Stimulated activated CD8-positive, alpha-beta memory T cell treated with anti-CD3 and anti-CD28 coated beads, Interleukin-15, amount 100 ng/mL, for 24 hours (primary cell): Measurements from ENCODE around the gene SCAMP4.
A peak's percentile ranks its signal among the peaks of the same experiment; 100 is the strongest.

ENCODE experiments used
- DNase-seq: peaks from one replicate; pipeline ENCODE4 v3.0.0-alpha.2; 2020; ENCODE audit warnings: low read depth

The SCAMP4 gene

DNA sequence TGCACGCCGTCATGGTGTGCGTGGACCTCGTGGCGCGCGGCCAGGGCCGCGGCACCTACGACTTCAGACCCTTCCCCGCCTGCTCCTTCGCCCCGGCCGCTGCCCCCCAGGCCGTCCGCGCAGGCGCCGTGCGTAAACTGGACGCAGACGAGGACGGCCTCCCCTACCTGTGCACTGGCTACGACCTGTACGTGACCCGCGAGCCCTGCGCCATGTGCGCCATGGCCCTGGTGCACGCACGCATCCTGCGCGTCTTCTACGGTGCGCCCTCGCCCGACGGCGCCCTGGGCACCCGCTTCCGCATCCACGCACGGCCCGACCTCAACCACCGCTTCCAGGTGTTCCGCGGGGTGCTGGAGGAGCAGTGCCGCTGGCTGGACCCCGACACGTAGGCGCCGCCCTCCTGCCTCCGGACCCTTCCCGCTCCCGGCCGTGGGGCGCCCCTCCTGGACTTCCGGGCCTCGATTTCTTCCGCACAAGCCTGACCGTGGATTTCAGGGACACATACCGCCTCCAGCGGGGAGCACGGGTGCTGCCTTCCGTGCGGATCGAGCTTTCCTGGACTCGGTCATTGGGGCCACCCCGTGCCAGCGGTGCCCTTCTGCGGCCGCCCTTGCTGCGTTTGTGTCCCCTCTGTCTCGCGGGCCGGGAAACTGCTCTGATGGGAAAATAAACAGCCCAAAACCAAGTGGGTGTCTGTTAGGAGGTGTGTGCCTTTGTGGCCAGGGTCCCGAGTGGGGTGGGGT, 7.7 kb downstream of the SCAMP4 start:
- DNase-seq: no peak

DNA sequence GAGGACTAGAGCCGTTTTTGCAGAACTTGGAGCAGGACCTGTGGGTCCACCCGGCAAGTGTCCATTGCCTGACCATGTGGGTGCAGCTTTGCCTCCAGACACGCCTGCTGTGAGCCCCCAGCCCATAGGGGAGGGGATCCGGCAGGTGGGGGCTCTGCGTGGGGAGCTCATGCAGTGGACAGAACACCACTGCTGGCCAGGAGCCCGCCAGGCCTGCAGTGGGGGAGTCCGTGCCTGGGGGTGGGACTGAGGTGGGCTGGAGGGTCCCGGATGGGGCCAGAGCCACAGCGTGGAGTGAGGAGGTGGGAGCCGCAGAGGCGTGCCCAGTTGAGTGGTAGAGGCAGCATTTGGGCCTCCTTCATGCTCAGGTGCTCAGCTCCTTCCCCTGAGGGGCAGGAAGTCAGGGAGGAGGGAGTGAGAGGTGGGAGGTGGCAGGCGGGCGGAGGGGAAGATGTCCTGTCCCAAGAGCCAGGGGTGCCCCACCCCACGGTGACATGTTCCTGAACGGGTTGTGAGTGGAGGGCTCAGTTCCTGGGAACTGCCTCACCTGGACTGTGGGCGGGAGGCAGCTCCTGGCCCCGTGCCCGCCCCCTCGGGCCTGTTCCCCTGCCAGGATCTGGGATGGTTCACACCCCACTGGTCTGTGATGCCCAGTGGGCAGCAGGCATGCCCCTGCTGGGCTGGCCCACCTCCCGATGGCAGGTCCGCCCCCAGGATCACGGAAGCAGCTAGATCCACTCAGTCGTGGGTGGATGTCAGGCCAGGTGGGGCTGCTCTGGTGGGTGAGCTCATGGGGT, 8.8 kb downstream of the SCAMP4 start:
- DNase-seq: no peak

- DNase-seq: no peak
These were observed 9.7 kb downstream of the SCAMP4 start for GRCh38 chr19:1914826-1915341.

GRCh38 chr19:1917146-1917545, 11.9 kb downstream of the SCAMP4 start:
- DNase-seq: no peak

- no peak for DNase-seq
These were observed 12.7 kb downstream of the SCAMP4 start for GRCh38 chr19:1917926-1918325.

GRCh38 chr19:1918975-1919374, 13.8 kb downstream of the SCAMP4 start:
- no peak for DNase-seq

DNA sequence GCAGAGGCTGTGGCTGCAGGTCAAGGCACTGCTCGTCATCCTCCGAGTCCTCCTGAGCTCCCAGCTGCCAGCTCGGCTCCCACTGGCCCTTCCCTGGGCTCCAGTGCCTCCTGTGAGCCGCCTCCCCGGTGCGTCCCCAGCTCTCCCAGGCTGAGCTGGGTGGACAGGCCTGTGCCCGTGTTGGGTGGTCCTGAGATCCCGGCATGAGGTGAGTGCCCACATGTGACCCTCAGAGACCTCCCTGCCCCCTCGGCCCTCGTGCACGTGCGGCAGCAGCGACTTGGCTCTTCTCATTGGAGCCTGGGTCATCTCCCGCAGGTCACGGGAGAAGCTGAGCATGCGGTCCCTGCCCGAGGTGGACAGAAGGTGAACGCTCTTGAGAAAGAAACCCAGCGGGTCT, 15.4 kb downstream of the SCAMP4 start:
- DNase-seq: no peak

DNA sequence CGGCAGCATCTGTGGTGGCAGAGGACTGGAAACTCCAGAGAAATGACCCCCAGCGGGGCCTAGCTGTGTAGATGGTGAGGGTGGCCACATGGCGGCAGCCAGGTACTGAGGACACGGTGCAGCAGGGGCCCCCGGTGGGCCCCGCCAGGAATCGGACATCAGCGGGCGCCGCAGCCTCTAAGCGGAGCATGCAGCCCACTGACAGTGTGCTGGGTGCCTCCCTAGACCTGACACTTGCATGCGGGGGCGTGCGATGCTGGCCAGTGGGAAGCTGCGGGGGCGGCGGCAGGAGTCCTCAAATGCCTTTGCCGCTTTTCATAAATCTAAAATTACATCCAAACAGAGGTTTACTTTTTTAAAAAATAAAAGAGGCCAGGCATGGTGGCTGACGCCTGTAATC, 16.1 kb downstream of the SCAMP4 start:
- no peak for DNase-seq

- DNase-seq: no peak
These were observed 16.6 kb downstream of the SCAMP4 start for GRCh38 chr19:1921825-1922224.

GRCh38 chr19:1922803-1923202, 17.6 kb downstream of the SCAMP4 start:
- no peak for DNase-seq

DNA sequence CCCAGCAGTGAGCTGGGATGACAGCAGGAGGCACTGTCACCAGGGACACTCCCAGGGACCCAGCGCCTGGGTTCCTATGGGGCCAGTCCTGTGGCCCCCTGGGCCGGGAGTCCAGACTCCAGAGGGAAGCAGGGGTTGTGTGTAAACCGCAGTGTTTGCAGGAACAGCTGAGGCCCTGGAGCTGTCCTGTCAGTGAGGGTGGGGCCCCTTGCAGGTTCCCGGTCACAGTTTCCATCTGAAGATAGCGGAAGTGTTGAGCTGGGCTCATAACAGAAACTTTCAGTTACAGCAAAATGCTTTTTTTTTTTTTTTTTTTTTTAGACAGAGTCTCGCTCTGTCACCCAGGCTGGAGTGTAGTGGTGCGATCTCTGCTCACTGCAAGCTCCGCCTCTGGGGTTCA, 18.1 kb downstream of the SCAMP4 start:
- DNase-seq: no peak

- DNase-seq: no peak
These were observed 19.2 kb downstream of the SCAMP4 start for GRCh38 chr19:1924320-1924961.

- no peak for DNase-seq
These were observed 20.3 kb downstream of the SCAMP4 start for GRCh38 chr19:1925544-1925943.

GRCh38 chr19:1929021-1929742, 24.0 kb downstream of the SCAMP4 start:
- peak; percentile 72 for DNase-seq

- DNase-seq: no peak
These were observed 26.2 kb downstream of the SCAMP4 start for GRCh38 chr19:1931445-1931844.

DNA sequence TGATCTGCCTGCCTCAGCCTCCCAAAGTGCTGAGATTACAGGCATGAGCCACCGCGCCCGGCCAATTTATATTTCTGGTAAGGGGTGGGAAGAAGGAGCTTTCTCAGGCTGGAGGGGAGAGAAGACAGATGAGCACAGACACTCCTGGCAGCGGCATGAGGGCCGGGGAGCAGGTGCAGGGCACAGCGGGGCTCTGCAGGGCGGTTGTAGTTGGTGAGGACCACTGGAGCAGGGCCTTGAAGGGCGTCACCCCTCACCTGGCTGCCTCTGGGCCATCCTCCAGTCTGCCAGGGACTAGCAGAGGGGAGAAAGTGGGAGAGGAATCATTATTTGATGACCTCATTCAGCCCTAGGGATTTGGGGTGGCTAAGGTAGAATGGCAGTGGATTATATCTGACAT, 27.2 kb downstream of the SCAMP4 start:
- no peak for DNase-seq

DNA sequence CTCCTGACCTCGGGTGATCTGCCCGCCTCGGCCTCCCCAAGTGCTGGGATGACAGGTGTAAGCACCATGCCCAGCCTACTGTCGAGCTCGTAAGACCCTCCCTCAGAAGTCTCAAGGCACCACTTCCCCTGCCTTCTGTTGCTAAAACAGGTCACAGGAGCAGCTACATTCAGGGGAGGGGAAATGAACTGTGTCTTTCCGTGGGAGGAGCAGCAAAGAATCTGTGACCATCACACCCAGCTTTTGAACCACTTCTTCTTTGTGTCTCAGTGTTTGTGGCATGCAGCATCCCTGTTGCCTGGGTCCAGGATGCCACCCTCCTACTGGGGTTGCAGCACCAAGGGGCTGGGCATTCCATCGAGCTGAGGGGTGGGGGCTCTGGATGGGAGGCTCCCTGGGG, 28.0 kb downstream of the SCAMP4 start:
- DNase-seq: no peak

GRCh38 chr19:1933942-1934341, 28.7 kb downstream of the SCAMP4 start:
- DNase-seq: no peak

DNA sequence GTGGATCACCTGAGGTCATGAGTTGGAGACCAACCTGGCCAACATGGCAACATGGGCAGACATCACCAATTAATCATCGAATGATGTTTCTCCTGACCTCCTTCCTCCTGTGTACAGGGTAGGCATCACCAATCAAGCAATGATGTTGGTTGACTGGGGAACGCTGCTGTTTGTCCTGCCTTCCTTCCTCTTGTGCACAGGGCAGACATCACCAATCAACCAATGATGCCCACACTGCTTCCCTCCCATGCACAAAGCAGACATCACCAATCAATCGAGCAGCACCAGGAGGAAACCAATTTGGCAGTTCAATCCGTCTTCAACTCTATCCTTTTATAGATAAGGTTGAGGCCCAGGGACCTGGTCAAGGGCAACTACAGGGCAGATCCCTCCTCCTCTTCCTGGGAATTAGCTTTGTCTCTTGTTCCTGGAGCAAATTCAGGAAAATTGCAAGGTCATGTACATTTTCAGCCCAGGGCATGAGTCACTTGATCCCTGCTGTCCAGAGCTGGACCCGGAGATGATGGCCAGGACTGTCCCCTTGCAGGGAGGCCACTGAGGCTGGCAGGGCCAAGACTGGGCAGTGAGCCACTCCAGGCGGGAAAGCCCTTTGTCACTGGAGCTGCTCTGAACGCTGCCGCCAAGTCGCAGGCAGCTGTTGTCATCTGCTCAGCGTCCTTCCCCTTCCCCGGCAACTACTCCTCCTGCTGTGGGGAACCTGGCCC, 30.4 kb downstream of the SCAMP4 start:
- no peak for DNase-seq

- DNase-seq: no peak
These were observed 31.2 kb downstream of the SCAMP4 start for GRCh38 chr19:1936430-1936829.

DNA sequence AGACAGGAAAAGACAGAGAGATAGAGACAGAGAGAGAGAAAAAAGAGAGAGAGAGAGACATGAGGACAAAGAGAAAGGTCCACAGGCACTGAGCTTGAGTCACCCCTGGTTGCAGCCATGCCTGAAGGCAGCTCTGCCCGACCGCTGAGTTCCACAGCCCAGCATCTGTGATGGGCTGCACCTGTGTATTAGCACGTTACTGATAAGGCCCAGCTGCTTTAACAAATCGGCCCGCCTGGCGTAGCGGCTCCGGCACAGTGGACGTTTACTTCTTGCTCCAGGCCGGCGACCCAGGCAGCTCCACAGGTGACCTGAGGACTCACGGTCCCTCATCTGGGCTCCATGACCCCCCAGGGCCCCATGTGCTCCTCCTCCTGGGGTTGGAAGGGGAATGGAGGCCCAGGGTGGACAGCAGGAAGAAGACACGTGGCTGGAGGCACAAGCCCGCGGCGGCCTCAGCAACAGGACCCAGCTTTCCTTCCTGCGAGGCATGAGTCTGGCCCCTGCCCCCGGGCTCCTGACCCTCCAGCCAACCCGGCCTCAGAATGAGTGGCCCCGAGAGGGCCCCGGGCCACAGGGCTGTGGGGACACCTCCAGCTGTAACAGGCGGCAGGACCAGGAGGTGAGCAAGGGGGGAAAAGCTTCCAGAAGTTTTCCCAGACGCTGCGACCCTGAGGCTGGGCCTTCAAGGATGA, 31.9 kb downstream of the SCAMP4 start:
- no peak for DNase-seq
